ENCODE results near the gene AGXT2. TPM values are rescaled to one million over a fixed set of nuclear protein-coding genes. Genes with fewer than 3 reads are reported as not detected.

AGXT2 gene
- total and polyA plus RNA-seq, 10 of the 15 experiments (the other 5 are each of a cell fraction or from before 2014, with no cell fraction given), result not detected

- TF ChIP-seq NFYA (IDR thresholded peaks at IDR 0.05; ENCODE audit: borderline replicate concordance, low read depth, low read length) (no peak), SP1 (IDR thresholded peaks at IDR 0.05; ENCODE audit: low read depth, low read length) (no peak), ZNF592 (IDR thresholded peaks at IDR 0.05) (no peak), CBFB (IDR thresholded peaks at IDR 0.05; ENCODE audit: low read depth) (no peak), ZZZ3 (IDR thresholded peaks at IDR 0.05; ENCODE audit: control insufficient read depth, insufficient read length, low read depth) (no peak), BHLHE40 (IDR thresholded peaks at IDR 0.05; ENCODE audit: borderline replicate concordance in 1 of 2, low read depth in 2 of 2, low read length in 1 of 2) (peak in 1 of 2 experiments; percentile 48; a peak in 1 of 4 replicates), USF1 (IDR thresholded peaks at IDR 0.05; ENCODE audit: borderline replicate concordance, extremely low read length, insufficient read depth, low read depth, low read length) (no peak), CREB1 (IDR thresholded peaks at IDR 0.05; ENCODE audit: low read depth) (peak; percentile 23; the same call in 1 of the 2 replicates), IKZF1 (conservative IDR thresholded peaks at IDR 0.05) (peak; percentile 53; the same call in 1 of the 2 replicates), MTA2 (IDR thresholded peaks at IDR 0.05; ENCODE audit: low read depth) (peak; percentile 85), POLR2A (IDR thresholded peaks at IDR 0.05; ENCODE audit: low read depth, low read length) (no peak), NFYB (IDR thresholded peaks at IDR 0.05; ENCODE audit: insufficient read depth, low read depth, low read length) (no peak), JUND (IDR thresholded peaks at IDR 0.05; ENCODE audit: low read depth, low read length) (no peak), DPF2 (IDR thresholded peaks at IDR 0.05) (peak; percentile 90), RAD51 (IDR thresholded peaks at IDR 0.05) (no peak), CBX5 (IDR thresholded peaks at IDR 0.05; ENCODE audit: low read depth) (no peak), RELB (IDR thresholded peaks at IDR 0.05; ENCODE audit: low read depth) (peak; percentile 40; the same call in 1 of the 2 replicates), IKZF2 (IDR thresholded peaks at IDR 0.05) (peak; percentile 67 to 71; a peak in 3 of 4 replicates), HDGF (IDR thresholded peaks at IDR 0.05) (no peak), ZBTB11 (CRISPR knock-in tag; IDR thresholded peaks at IDR 0.05) (no peak), SREBF2 (IDR thresholded peaks at IDR 0.05; ENCODE audit: low read length) (no peak), SMARCA5 (IDR thresholded peaks at IDR 0.05) (no peak), HDAC6 (IDR thresholded peaks at IDR 0.05; ENCODE audit: unreplicated experiment) (no peak), JUNB (IDR thresholded peaks at IDR 0.05) (peak; percentile 93)
These were observed 10.6 kb upstream of the AGXT2 start (continued) for GRCh38 chr5:35058374-35058788.

Measured in GM12878 (cell line).